HEK293 (cell line): Measurements from ENCODE around the gene UHRF1.

Experiments used
- BCL11B ChIP-seq: fragments of 450-650 bp; formaldehyde crosslinking; IDR thresholded peaks from 2 replicates; pipeline ENCODE4 v1.5.1; 2016; ENCODE audit warnings: low read depth, missing biosample characterization, missing genetic modification characterization
- GLI2 ChIP-seq: fragments of 450-650 bp; formaldehyde crosslinking; IDR thresholded peaks from 2 replicates; pipeline ENCODE4; 2017; ENCODE audit warnings: missing biosample characterization, missing genetic modification characterization, low read depth, borderline replicate concordance
- KLF10 ChIP-seq: fragments of 450-650 bp; IDR thresholded peaks from 2 replicates; pipeline ENCODE4 v1.5.1; 2018; ENCODE audit warnings: missing biosample characterization, mild to moderate bottlenecking, missing genetic modification characterization
- KLF9 ChIP-seq: fragments of 450-650 bp; formaldehyde crosslinking; IDR thresholded peaks from 2 replicates; pipeline ENCODE4 v1.5.1; 2016; ENCODE audit warnings: missing biosample characterization, missing genetic modification characterization, low read depth
- MZF1 ChIP-seq: fragments of 450-650 bp; formaldehyde crosslinking; IDR thresholded peaks from 2 replicates; pipeline ENCODE4 v1.5.1; 2017; ENCODE audit warnings: missing biosample characterization, missing genetic modification characterization, borderline replicate concordance
- PRDM1 ChIP-seq: fragments of 450-650 bp; formaldehyde crosslinking; IDR thresholded peaks from 2 replicates; pipeline ENCODE4; 2016; ENCODE audit warnings: missing biosample characterization, missing genetic modification characterization
- SP7 ChIP-seq: fragments of 450-650 bp; formaldehyde crosslinking; IDR thresholded peaks from 2 replicates; pipeline ENCODE4 v1.5.1; 2016; ENCODE audit warnings: missing biosample characterization, missing genetic modification characterization
- ZBTB8A ChIP-seq: fragments of 450-650 bp; formaldehyde crosslinking; IDR thresholded peaks from 2 replicates; pipeline ENCODE4 v1.5.1; 2016; ENCODE audit warnings: missing biosample characterization, missing genetic modification characterization
- ZNF10 ChIP-seq: fragments of 450-650 bp; formaldehyde crosslinking; IDR thresholded peaks from 2 replicates; pipeline ENCODE4 v1.5.1; 2017; ENCODE audit warnings: missing biosample characterization, missing genetic modification characterization
- ZNF140 ChIP-seq: fragments of 450-650 bp; formaldehyde crosslinking; IDR thresholded peaks from 2 replicates; pipeline ENCODE4 v1.5.1; 2016; ENCODE audit warnings: missing biosample characterization, missing genetic modification characterization
- ZNF148 ChIP-seq: fragments of 450-650 bp; formaldehyde crosslinking; IDR thresholded peaks from 2 replicates; pipeline ENCODE4 v1.5.0; 2017; ENCODE audit warnings: missing biosample characterization, missing genetic modification characterization, borderline replicate concordance
- ZNF184 ChIP-seq: fragments of 450-650 bp; IDR thresholded peaks from 2 replicates; pipeline ENCODE4 v1.5.1; 2018; ENCODE audit warnings: missing biosample characterization, mild to moderate bottlenecking, missing genetic modification characterization
- ZNF19 ChIP-seq: fragments of 450-650 bp; formaldehyde crosslinking; IDR thresholded peaks from 2 replicates; pipeline ENCODE4; 2016; ENCODE audit warnings: missing biosample characterization, missing genetic modification characterization, low read depth
- ZNF202 ChIP-seq: fragments of 450-650 bp; formaldehyde crosslinking; IDR thresholded peaks from 2 replicates; pipeline ENCODE4 v1.5.1; 2016; ENCODE audit warnings: missing biosample characterization, missing genetic modification characterization, borderline replicate concordance
- ZNF24 ChIP-seq: fragments of 450-650 bp; formaldehyde crosslinking; IDR thresholded peaks from 2 replicates; pipeline ENCODE4 v1.5.1; 2016; ENCODE audit warnings: missing biosample characterization, missing genetic modification characterization
- ZNF248 ChIP-seq: fragments of 450-650 bp; formaldehyde crosslinking; IDR thresholded peaks from 2 replicates; pipeline ENCODE4 v1.5.1; 2017; ENCODE audit warnings: missing biosample characterization, missing genetic modification characterization
- ZNF335 ChIP-seq: fragments of 450-650 bp; formaldehyde crosslinking; conservative IDR thresholded peaks from 2 replicates; pipeline ENCODE4 v1.5.1; 2016; ENCODE audit warnings: missing biosample characterization, missing genetic modification characterization
- ZNF350 ChIP-seq: fragments of 450-650 bp; formaldehyde crosslinking; IDR thresholded peaks from 2 replicates; pipeline ENCODE4 v1.5.0; 2017; ENCODE audit warnings: missing biosample characterization, mild to moderate bottlenecking, missing genetic modification characterization
- ZNF394 ChIP-seq: fragments of 450-650 bp; formaldehyde crosslinking; IDR thresholded peaks from 2 replicates; pipeline ENCODE4 v1.5.1; 2016; ENCODE audit warnings: missing biosample characterization, missing genetic modification characterization, mild to moderate bottlenecking, moderate library complexity, borderline replicate concordance
- ZNF473 ChIP-seq: fragments of 450-650 bp; formaldehyde crosslinking; IDR thresholded peaks from 2 replicates; pipeline ENCODE4 v1.5.1; 2017; ENCODE audit warnings: missing biosample characterization, missing genetic modification characterization
- ZNF510 ChIP-seq: fragments of 450-650 bp; formaldehyde crosslinking; IDR thresholded peaks from 2 replicates; pipeline ENCODE4 v1.5.1; 2018; ENCODE audit warnings: mild to moderate bottlenecking, missing genetic modification characterization, missing biosample characterization; ENCODE audit not compliant: insufficient replicate concordance
- ZNF549 ChIP-seq: fragments of 450-650 bp; IDR thresholded peaks from 2 replicates; pipeline ENCODE4 v1.5.1; 2018; ENCODE audit warnings: missing biosample characterization, missing genetic modification characterization, mild to moderate bottlenecking, inconsistent platforms, moderate library complexity
- ZNF580 ChIP-seq: fragments of 450-650 bp; formaldehyde crosslinking; IDR thresholded peaks from 2 replicates; pipeline ENCODE4 v1.5.1; 2016; ENCODE audit warnings: missing biosample characterization, missing genetic modification characterization
- ZNF624 ChIP-seq: fragments of 450-650 bp; formaldehyde crosslinking; IDR thresholded peaks from 2 replicates; pipeline ENCODE4 v1.5.1; 2017; ENCODE audit warnings: missing biosample characterization, missing genetic modification characterization
- ZNF701 ChIP-seq: fragments of 450-650 bp; formaldehyde crosslinking; IDR thresholded peaks from 2 replicates; pipeline ENCODE4 v1.5.1; 2016; ENCODE audit warnings: missing biosample characterization, missing genetic modification characterization
- ZNF843 ChIP-seq: fragments of 450-650 bp; formaldehyde crosslinking; IDR thresholded peaks from 2 replicates; pipeline ENCODE4 v1.5.1; 2016; ENCODE audit warnings: missing biosample characterization, missing genetic modification characterization
- ZXDB ChIP-seq: fragments of 450-650 bp; formaldehyde crosslinking; IDR thresholded peaks from 2 replicates; pipeline ENCODE4 v1.5.1; 2016; ENCODE audit warnings: missing biosample characterization, missing genetic modification characterization
- TF ChIP-seq, protein P1 (sequence below): fragments of 450-650 bp; formaldehyde crosslinking; IDR thresholded peaks from 2 replicates; pipeline ENCODE4 v1.5.1; 2016; ENCODE audit warnings: missing biosample characterization, missing genetic modification characterization
- TF ChIP-seq, protein P2 (sequence below): sonication (generic); formaldehyde crosslinking; IDR thresholded peaks from 2 replicates; pipeline ENCODE4 v1.8.1; 2022; ENCODE audit warnings: mild to moderate bottlenecking, moderate library complexity, missing genetic modification reagents
- TF ChIP-seq, protein P3 (sequence below): fragments of 450-650 bp; formaldehyde crosslinking; IDR thresholded peaks from 2 replicates; pipeline ENCODE4 v1.5.1; 2016; ENCODE audit warnings: missing biosample characterization, missing genetic modification characterization
- TF ChIP-seq, protein P4 (sequence below): IDR thresholded peaks from 2 replicates; pipeline ENCODE4 v1.6.1; 2011; ENCODE audit warnings: mild to moderate bottlenecking, low read depth, low read length, borderline replicate concordance

The UHRF1 gene

GRCh38 chr19:4909156-4909896 is at the start of gene UHRF1 (continued):
- TF ChIP-seq ZNF148 (no peak), KLF9 (tag by site-specific recombination) (peak; percentile 33; the same call in 1 of the 2 replicates), ZNF350 (tag by site-specific recombination) (no peak), ZNF335 (tag by site-specific recombination) (peak; percentile 57), ZXDB (peak; percentile 94), BCL11B (no peak), PRDM1 (tag by site-specific recombination) (no peak), ZNF510 (tag by site-specific recombination) (no peak), SP7 (tag by site-specific recombination) (0 out of 2 replicates have a peak, but pooled peaks have one; percentile 54), ZNF10 (no peak), ZNF701 (tag by site-specific recombination) (no peak), ZNF184 (tag by site-specific recombination) (peak; percentile 60; the same call in 1 of the 2 replicates), ZNF843 (tag by site-specific recombination) (no peak), ZNF549 (no peak), ZNF624 (tag by site-specific recombination) (no peak), ZNF202 (no peak), ZNF19 (tag by site-specific recombination) (no peak), KLF10 (tag by site-specific recombination) (peak; percentile 80; the same call in 1 of the 2 replicates), ZNF24 (tag by site-specific recombination) (no peak), GLI2 (tag by site-specific recombination) (no peak; the same call in 1 of the 2 replicates), ZBTB8A (tag by site-specific recombination) (peak; percentile 81), ZNF394 (peak; percentile 38; the same call in 1 of the 2 replicates), ZNF473 (tag by site-specific recombination) (no peak), ZNF580 (tag by site-specific recombination) (no peak), MZF1 (tag by site-specific recombination) (no peak), ZNF140 (no peak), ZNF248 (no peak)
- TF ChIP-seq, protein P1, sequence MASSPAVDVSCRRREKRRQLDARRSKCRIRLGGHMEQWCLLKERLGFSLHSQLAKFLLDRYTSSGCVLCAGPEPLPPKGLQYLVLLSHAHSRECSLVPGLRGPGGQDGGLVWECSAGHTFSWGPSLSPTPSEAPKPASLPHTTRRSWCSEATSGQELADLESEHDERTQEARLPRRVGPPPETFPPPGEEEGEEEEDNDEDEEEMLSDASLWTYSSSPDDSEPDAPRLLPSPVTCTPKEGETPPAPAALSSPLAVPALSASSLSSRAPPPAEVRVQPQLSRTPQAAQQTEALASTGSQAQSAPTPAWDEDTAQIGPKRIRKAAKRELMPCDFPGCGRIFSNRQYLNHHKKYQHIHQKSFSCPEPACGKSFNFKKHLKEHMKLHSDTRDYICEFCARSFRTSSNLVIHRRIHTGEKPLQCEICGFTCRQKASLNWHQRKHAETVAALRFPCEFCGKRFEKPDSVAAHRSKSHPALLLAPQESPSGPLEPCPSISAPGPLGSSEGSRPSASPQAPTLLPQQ, result peak; percentile 79
- TF ChIP-seq, protein P2, sequence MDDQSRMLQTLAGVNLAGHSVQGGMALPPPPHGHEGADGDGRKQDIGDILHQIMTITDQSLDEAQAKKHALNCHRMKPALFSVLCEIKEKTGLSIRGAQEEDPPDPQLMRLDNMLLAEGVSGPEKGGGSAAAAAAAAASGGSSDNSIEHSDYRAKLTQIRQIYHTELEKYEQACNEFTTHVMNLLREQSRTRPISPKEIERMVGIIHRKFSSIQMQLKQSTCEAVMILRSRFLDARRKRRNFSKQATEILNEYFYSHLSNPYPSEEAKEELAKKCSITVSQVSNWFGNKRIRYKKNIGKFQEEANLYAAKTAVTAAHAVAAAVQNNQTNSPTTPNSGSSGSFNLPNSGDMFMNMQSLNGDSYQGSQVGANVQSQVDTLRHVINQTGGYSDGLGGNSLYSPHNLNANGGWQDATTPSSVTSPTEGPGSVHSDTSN (CRISPR knock-in tag), result peak; percentile 94
- TF ChIP-seq, protein P3, sequence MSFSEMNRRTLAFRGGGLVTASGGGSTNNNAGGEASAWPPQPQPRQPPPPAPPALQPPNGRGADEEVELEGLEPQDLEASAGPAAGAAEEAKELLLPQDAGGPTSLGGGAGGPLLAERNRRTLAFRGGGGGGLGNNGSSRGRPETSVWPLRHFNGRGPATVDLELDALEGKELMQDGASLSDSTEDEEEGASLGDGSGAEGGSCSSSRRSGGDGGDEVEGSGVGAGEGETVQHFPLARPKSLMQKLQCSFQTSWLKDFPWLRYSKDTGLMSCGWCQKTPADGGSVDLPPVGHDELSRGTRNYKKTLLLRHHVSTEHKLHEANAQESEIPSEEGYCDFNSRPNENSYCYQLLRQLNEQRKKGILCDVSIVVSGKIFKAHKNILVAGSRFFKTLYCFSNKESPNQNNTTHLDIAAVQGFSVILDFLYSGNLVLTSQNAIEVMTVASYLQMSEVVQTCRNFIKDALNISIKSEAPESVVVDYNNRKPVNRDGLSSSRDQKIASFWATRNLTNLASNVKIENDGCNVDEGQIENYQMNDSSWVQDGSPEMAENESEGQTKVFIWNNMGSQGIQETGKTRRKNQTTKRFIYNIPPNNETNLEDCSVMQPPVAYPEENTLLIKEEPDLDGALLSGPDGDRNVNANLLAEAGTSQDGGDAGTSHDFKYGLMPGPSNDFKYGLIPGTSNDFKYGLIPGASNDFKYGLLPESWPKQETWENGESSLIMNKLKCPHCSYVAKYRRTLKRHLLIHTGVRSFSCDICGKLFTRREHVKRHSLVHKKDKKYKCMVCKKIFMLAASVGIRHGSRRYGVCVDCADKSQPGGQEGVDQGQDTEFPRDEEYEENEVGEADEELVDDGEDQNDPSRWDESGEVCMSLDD, result peak; percentile 94
- TF ChIP-seq, protein P4, sequence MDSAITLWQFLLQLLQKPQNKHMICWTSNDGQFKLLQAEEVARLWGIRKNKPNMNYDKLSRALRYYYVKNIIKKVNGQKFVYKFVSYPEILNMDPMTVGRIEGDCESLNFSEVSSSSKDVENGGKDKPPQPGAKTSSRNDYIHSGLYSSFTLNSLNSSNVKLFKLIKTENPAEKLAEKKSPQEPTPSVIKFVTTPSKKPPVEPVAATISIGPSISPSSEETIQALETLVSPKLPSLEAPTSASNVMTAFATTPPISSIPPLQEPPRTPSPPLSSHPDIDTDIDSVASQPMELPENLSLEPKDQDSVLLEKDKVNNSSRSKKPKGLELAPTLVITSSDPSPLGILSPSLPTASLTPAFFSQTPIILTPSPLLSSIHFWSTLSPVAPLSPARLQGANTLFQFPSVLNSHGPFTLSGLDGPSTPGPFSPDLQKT, result no peak
